HG02970 (cell line): ENCODE measurements around the gene SLC16A5.
"Not testable (repeated sequence)": the region's sequence is repeated elsewhere in the genome, so short reads cannot be mapped to it uniquely, and the experiment has no call there.

Source experiments
- ATAC-seq: cut with Tn5 transposase; IDR thresholded peaks from one replicate; pipeline ENCODE4 v1.9.1; 2021; ENCODE audit warnings: mild to moderate bottlenecking, moderate library complexity, moderate number of reproducible peaks; ENCODE audit not compliant: unreplicated experiment, low FRiP score

SLC16A5 gene

GRCh38 chr17:75131278-75132017, 43.7 kb downstream of the SLC16A5 start, which contains the start of gene NT5C:
Gene NT5C (minus strand): TSS chr17:75131742. CDS start chr17:75131707, 35 bp downstream.
- peak; percentile 83 for ATAC-seq

DNA sequence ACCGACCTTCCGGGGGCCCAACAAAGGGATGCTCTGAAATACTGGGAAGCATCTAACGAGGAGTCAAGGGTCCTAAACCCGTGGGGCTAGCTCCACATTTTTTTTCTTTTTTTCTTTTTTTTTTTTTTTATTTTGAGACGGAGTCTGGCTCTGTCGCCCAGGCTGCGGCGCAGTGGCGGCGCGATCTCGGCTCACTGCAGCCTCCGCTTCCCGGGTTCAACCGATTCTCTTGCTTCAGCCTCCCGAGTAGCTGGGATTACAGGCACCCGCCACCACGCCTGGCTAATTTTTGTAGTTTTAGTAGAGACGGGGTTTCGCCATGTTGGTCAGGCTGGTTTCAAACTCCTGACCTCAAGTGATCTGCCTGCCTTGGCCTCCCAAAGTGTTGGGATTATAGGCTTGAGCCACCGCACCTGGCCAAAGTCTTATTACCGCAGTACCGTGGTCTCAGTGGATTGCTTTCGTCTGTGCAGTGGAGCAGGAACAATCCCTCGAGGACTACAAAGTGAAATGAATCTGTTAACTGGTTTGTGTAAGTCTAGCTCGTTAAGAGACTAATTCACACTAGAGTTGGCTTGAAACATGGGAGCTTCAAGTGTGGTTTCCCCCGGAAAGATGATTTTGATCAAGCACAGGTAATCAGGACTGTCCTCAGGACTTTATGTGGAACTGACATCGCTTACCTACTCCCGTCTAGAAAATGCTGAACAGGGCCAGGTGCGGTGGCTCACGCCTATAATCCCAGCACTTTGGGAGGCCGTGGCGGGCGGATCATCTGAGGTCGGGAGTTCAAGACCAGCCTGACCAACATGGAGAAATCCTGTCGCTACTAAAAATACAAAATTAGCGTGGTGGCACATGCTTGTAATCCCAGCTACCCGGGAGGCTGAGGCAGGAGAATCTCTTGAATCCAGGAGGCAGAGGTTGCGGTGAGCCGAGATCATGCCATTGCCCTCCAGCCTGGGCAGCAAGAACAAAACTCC, 44.6 kb downstream of the SLC16A5 start:
- not testable (repeated sequence) for ATAC-seq

- ATAC-seq, result no peak
Observed at GRCh38 chr17:75133001-75133400, 45.2 kb downstream of the SLC16A5 start.

- not testable (repeated sequence) for ATAC-seq
Observed at GRCh38 chr17:75133607-75134347, 46.0 kb downstream of the SLC16A5 start.

- no peak for ATAC-seq
Observed at GRCh38 chr17:75135452-75135851, 47.7 kb downstream of the SLC16A5 start.

DNA sequence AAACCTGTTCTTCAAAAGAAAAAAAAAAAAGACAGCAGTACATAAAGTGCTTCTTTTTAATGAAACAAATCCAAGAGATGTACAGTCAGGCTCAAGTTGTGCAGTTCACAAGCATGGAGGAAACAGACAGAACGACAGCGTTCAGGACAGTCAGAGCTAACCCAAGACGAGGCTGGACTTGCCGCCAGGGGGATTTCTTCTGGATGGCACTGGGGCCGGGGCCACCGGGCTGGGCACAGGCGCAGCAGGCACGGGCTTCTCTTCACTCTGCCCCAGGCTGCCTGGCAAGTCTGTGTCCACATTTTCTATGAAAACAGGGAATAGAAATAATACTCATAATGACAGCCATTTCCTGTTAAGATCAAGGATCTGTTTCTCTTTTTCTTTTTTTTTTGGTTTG, 48.2 kb downstream of the SLC16A5 start:
- ATAC-seq, result no peak

GRCh38 chr17:75137762-75138161, 50.0 kb downstream of the SLC16A5 start:
- ATAC-seq, result not testable (repeated sequence)

DNA sequence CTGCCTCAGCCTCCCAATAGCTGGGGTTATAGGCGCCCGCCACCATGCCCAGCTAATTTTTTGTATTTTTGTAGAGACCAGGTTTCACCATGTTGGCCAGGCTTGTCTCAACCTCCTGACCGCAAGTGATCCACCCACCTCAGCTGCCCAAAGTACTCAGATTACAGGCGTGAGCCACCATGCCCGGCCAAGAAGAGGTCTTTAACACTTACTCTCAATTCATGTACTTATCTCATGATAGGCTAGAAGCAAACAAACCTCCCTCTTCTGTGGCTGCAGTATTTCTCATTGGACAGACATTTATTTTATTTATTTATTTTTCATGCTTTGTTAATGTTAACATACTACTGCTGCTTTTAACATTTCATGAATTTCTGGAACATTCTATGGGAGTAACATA, 50.8 kb downstream of the SLC16A5 start:
- ATAC-seq, result no peak

- no peak for ATAC-seq
Observed at GRCh38 chr17:75142236-75142971, 54.6 kb downstream of the SLC16A5 start.

DNA sequence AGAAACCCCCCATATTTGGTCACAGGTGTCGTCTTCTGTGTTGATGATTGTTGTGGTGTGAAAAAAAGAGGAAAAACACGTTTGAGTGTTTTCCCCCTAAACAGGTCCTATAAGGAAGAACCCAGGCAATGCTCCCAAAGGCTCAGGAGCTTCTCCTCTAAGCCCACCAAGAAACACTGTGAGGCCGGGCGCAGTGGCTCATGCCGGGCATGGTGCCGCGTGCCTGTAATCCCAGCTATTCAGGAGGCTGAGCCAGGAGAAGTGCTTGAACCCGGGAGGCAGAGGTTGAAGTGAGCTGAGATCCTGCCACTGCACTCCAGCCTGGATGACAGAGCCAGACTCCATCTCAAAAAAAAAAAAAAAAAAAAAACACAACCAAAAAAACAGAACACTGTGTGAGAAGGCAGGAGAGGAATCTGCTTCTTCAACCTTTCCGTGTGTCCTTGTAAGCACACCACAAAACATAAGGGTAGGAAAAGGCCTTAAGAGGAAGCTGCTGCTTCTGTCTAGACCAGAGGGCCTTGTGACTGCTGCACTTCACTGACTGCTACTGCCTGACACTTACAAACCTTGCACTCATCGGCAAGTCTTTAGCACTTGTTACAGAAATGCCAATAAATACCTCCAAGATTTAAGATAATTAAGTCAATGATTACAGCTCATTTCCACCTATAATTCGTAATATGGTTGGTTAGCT, 57.2 kb downstream of the SLC16A5 start:
- no peak for ATAC-seq

- ATAC-seq, result no peak
Observed at GRCh38 chr17:75146592-75146991, 58.8 kb downstream of the SLC16A5 start.

GRCh38 chr17:75147878-75148546, 60.3 kb downstream of the SLC16A5 start:
- ATAC-seq, result no peak

DNA sequence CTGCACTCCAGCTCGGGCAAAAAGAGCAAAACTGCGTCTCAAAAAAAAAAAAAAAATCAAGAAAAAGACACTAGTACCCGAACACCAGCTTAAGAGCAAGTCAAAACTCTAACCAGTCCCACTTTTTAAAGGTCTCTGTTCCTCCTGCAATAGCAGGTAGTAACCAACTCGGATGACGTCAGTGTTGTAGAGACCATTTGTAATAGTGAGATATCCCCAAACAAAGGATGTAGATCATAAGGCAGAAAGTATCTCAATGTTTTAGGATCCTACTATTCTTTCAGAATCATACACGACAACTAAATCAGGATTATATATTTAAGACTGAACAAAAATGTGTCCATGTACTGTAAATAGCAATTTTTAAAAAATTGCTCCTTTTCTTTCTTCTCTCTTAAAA, 64.2 kb downstream of the SLC16A5 start:
- ATAC-seq, result no peak

DNA sequence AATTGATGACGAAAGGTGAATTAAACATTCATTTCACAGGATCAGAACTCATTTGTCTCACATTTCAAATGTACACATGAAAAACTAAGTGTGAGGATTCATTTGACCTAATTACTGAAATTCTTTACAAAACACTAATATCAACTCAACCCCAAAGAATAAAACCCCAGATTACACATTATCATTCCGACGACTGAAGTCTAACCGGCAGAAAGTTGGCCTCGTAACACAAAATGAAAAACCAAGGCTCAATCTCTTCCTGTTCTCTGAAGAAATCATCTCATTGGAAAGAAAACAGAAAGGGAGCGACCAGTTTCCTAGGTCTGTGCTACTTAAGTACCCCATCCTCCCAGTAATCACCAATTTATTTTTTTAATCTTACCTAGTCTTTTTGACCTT, 64.8 kb downstream of the SLC16A5 start:
- ATAC-seq, result no peak

GRCh38 chr17:75152922-75153779, 65.4 kb downstream of the SLC16A5 start:
- ATAC-seq, result no peak

- peak; percentile 13 for ATAC-seq
Observed at GRCh38 chr17:75153780-75154194, 66.0 kb downstream of the SLC16A5 start.

GRCh38 chr17:75154195-75155106, 66.7 kb downstream of the SLC16A5 start, which contains the start of gene JPT1:
Gene JPT1 (minus strand): TSS chr17:75154512. CDS start chr17:75154397, 115 bp downstream.
- ATAC-seq, result peak; percentile 83
